Epithelial cell of esophagus (primary cell): ENCODE data around the gene PPP2R3B.
A peak's percentile ranks its signal among the peaks of the same experiment; 100 is the strongest.

Source experiments
- DNase-seq: peaks from one replicate; pipeline ENCODE4 v3.0.0; 2010; ENCODE audit warnings: low read depth
- H3K4me3 ChIP-seq: 2 replicates; pipeline ENCODE4 v1.5.1; 2011; ENCODE audit warnings: mild to moderate bottlenecking, low read length, control low read depth
- CTCF ChIP-seq: IDR thresholded peaks from 2 replicates; pipeline ENCODE4 v1.5.1; 2011; ENCODE audit warnings: low read depth, mild to moderate bottlenecking, low read length, control low read depth, inconsistent platforms; ENCODE audit not compliant: insufficient read depth; ENCODE audit errors: missing control alignments

Gene PPP2R3B

GRCh38 chrX:295136-295535 is 91.6 kb downstream of the PPP2R3B start:
- TF ChIP-seq CTCF: no peak
- no peak for DNase-seq
- H3K4me3 ChIP-seq: no peak overlapping the region

GRCh38 chrX:292900-293897 is 93.5 kb downstream of the PPP2R3B start:
- no peak overlapping the region for H3K4me3 ChIP-seq
- TF ChIP-seq CTCF: no peak
- no peak for DNase-seq

- no peak for DNase-seq
- TF ChIP-seq CTCF: no peak
- no peak overlapping the region for H3K4me3 ChIP-seq
These were observed 95.3 kb downstream of the PPP2R3B start for GRCh38 chrX:291411-291901.

GRCh38 chrX:290476-291166 is 96.1 kb downstream of the PPP2R3B start:
- no peak overlapping the region for H3K4me3 ChIP-seq
- DNase-seq: no peak
- no peak for TF ChIP-seq CTCF

- no peak for DNase-seq
- no peak overlapping the region for H3K4me3 ChIP-seq
- no peak for TF ChIP-seq CTCF
These were observed 98.1 kb downstream of the PPP2R3B start for GRCh38 chrX:288561-288991.

GRCh38 chrX:287670-288069 is 99.0 kb downstream of the PPP2R3B start:
- DNase-seq: peak; percentile 80
- H3K4me3 ChIP-seq: no peak overlapping the region
- no peak for TF ChIP-seq CTCF
